Right lobe of liver (tissue), 4 donors: ENCODE data around the gene IGSF21.

Experiments used
- POLR2A ChIP-seq: fragments of 450-650 bp; IDR thresholded peaks from one replicate; pipeline ENCODE4 v1.6.1; 2017; ENCODE audit warnings: antibody characterized with exemption, mild to moderate bottlenecking
- TF ChIP-seq, protein P1 (sequence below), 4 donors: fragments of 200-600 bp in 3 of 4; fragments of 450-650 bp in 1 of 4; IDR thresholded peaks; one replicate each; pipeline versions ENCODE4 v1.5.1 to v1.8.0; 2016 to 2022; ENCODE audit warnings: antibody characterized with exemption in 4 of 4, mild to moderate bottlenecking in 2 of 4
- donor health status: DM: no; HTN: no; CAD: no.
- donor health status: DM: no; HTN: no; CAD: no.
- donor health status: DM: no; HTN: yes; CAD: no.

DNA sequence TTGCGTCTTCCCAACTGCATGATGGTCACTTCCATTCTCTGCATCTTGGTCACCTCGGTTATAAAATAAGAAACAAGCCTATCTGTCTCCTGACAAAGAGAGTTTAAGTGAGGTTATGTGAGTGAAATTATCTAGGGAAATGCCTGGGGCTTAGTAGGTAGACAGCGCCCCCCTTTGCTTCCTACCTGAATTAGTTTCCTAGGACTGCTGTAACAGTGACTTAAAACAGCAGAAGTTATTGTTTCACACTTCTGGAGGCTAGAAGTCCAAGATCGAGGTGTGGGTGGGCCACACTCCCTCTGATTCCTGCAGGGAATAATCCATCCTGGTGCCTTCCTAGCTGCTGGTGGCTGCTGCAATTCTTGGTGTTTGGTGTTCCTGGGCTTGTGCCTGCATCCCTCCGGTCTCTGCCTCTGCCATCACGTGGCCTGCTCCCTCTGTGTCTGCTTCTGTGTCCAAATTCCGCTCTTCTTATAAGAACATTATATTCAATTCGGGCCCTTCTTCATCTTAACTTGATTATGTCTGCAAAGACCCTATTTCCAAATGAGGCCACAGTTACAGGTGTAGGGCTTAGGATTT lies 92.6 kb downstream of the IGSF21 start:
- no peak for TF ChIP-seq POLR2A
- TF ChIP-seq, protein P1, sequence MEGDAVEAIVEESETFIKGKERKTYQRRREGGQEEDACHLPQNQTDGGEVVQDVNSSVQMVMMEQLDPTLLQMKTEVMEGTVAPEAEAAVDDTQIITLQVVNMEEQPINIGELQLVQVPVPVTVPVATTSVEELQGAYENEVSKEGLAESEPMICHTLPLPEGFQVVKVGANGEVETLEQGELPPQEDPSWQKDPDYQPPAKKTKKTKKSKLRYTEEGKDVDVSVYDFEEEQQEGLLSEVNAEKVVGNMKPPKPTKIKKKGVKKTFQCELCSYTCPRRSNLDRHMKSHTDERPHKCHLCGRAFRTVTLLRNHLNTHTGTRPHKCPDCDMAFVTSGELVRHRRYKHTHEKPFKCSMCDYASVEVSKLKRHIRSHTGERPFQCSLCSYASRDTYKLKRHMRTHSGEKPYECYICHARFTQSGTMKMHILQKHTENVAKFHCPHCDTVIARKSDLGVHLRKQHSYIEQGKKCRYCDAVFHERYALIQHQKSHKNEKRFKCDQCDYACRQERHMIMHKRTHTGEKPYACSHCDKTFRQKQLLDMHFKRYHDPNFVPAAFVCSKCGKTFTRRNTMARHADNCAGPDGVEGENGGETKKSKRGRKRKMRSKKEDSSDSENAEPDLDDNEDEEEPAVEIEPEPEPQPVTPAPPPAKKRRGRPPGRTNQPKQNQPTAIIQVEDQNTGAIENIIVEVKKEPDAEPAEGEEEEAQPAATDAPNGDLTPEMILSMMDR (IDR thresholded peaks at IDR 0.05), result no peak
